Skeletal muscle satellite cell (primary cell): Measurements from ENCODE around the gene CABYR. TPM values are rescaled to one million over a fixed set of nuclear protein-coding genes. Genes with fewer than 3 reads are reported as not detected.

ENCODE experiments used
- small RNA-seq: library from RNA; depleted of rRNA; stranded (forward); fragments of <200 nt; gene quantifications from one replicate; pipeline ENCODE3, GENCODE V24; 2012

CABYR gene

Small RNA genes lying within 50 kb of the gene (small RNA-seq; reads per million reads assigned to genes)
- gene RF00017, result not detected
- not detected for gene RNA5SP452
- gene RNU5A-6P, result not detected
